HUES6 (cell line): Measurements from ENCODE around the gene E2F1.
"Not testable (repeated sequence)": the region's sequence is repeated elsewhere in the genome, so short reads cannot be mapped to it uniquely, and the experiment has no call there.

Source experiments
- H3K27ac ChIP-seq: 2 replicates; pipeline ENCODE4 v1.7.0; 2013; ENCODE audit warnings: low read depth, mild to moderate bottlenecking, low read length, inconsistent platforms
- H3K27me3 ChIP-seq: 2 replicates; pipeline ENCODE4 v1.6.1; 2013; ENCODE audit warnings: low read length; ENCODE audit not compliant: control insufficient read depth, insufficient read depth
- H3K36me3 ChIP-seq: 2 replicates; pipeline ENCODE4 v1.6.1; 2013; ENCODE audit warnings: low read length; ENCODE audit not compliant: control insufficient read depth, insufficient read depth
- H3K4me1 ChIP-seq: 2 replicates; pipeline ENCODE4 v1.6.1; 2013; ENCODE audit warnings: low read length; ENCODE audit not compliant: control insufficient read depth, insufficient read depth
- H3K4me3 ChIP-seq: 2 replicates; pipeline ENCODE4 v1.5.1; 2013; ENCODE audit warnings: low read depth, low read length
- H3K9ac ChIP-seq: one replicate; pipeline ENCODE4 v1.6.1; 2013; ENCODE audit warnings: mild to moderate bottlenecking, low read length
- H3K9me3 ChIP-seq: 2 replicates; pipeline ENCODE4 v1.6.1; 2013; ENCODE audit warnings: low read depth, low read length; ENCODE audit not compliant: control insufficient read depth, insufficient read depth

E2F1 gene

DNA sequence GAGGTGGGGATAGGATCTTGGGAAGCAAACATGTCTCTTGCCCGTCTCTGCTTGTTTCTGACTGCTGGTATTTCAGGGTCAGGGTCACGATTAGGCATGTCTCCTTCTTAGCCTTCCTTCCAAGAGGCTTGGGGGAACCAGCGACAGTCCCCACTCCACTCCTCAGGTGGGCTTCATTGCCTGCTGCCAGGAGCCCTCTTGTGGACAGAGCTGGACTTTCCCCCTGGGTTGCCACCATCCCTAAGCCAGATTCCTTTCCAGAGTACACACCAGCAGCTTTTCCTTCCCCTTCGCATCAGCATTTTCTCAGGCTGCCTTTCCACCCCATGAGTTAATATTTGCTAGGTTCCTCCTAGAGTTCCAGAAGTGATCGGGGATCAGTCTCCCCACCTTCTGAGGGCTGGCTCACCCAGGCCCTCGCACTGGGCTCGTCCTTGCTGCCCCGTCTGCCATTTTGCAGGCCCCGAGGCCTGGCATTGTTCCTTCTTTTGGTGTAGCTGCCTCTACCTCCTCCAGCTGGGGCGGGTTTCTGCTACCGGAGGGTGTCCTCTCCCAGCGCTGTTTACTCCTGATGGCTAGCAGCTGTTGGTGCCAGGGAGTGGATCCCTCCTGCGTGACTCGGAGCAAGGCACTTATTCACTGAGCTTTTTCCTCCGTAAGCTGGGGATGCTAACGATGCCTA is 32.8 kb downstream of the E2F1 start:
- Histone ChIP-seq H3K9ac (no peak overlapping the region), H3K27ac (no peak overlapping the region), H3K4me3 (no peak overlapping the region), H3K36me3 (peaks cover 15% of the 10 kb centered on the region), H3K9me3 (no peaks in the 10 kb centered on the region), H3K4me1 (peaks cover 11% of the 10 kb centered on the region), H3K27me3 (no peaks in the 10 kb centered on the region)

DNA sequence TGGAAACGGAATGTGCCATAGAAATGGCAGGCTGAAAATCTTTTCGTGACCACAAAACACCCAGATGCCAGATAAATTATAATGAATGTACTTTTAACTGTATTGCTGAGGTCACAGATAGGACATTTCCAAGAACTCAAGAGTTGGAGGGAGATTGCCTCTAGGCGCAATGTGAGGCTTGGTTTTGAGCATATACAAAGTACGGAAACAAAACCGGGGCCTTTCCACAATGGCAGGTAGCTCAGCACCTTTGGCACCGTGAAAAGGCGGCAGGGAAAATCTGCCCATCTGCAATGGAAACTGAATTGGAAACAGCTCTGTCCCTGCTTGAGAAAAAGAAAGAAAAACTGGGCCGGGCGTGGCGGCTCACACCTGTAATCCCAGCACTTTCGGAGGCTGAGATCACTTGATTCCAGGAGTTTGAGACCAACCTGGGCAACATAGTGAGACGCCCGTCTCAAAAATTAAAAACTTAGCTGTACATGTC is 34.6 kb downstream of the E2F1 start:
- Histone ChIP-seq H3K27me3 (no peaks in the 10 kb centered on the region), H3K9ac (no peak overlapping the region), H3K9me3 (no peaks in the 10 kb centered on the region), H3K4me3 (no peak overlapping the region), H3K4me1 (peaks cover 11% of the 10 kb centered on the region), H3K27ac (no peak overlapping the region), H3K36me3 (0 out of 2 replicates have a peak, but pooled peaks cover 2% of the 10 kb centered on the region)

DNA sequence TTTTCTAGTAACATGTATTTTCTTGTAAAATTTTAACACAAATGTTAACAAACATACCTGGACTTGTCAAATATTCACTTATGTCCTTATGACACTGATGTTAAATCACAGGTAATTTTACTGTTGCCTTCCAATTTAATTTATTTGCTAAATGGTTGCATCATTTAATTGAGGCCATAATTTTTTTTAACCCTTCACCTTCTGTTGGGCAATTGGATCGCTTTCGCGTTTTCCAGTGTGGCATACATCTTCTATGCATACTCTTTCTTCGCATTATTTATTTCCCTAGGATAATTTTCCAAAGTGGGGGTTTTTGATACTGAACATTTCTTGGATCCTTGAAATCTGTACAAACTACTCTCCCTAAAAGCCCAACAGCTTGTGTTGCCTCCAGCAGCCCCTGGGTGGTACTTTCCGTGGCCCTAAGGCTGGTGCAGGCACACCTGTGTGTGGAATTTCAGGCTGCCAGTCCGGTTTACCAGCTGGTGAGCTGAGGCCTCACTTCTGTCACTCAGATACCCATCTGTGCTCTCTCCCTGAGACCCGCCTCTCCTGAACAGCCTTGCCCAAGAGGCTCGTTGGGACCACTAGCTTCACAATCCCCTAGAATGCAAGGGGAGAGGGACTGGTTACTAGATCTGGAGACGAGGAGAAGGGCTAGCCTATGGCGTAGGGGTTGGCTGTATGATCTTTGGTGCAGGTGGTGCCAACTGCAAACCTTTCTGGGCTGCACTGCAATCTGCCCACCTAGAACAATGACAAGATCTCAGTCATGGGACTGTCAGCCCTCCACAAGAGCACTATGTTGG is 35.2 kb downstream of the E2F1 start:
- Histone ChIP-seq H3K27me3 (no peaks in the 10 kb centered on the region), H3K4me3 (no peak overlapping the region), H3K9me3 (no peaks in the 10 kb centered on the region), H3K4me1 (peaks cover 11% of the 10 kb centered on the region), H3K9ac (no peak overlapping the region), H3K36me3 (peaks cover 4% of the 10 kb centered on the region; the same call in 1 of the 2 replicates), H3K27ac (no peak overlapping the region)

- peaks cover 11% of the 10 kb centered on the region for H3K4me1 ChIP-seq
- H3K27ac ChIP-seq = no peak overlapping the region
- H3K4me3 ChIP-seq = no peak overlapping the region
- H3K36me3 ChIP-seq = peaks cover 10% of the 10 kb centered on the region
- H3K27me3 ChIP-seq = no peaks in the 10 kb centered on the region
- no peaks in the 10 kb centered on the region for H3K9me3 ChIP-seq
- H3K9ac ChIP-seq = no peak overlapping the region
Observed at GRCh38 chr20:33650111-33650752, 36.0 kb downstream of the E2F1 start.

GRCh38 chr20:33649201-33649681 is 36.9 kb downstream of the E2F1 start:
- H3K4me1 ChIP-seq = peaks cover 11% of the 10 kb centered on the region
- H3K9ac ChIP-seq = no peak overlapping the region
- H3K27me3 ChIP-seq = no peaks in the 10 kb centered on the region
- H3K4me3 ChIP-seq = no peak overlapping the region
- no peaks in the 10 kb centered on the region for H3K9me3 ChIP-seq
- peaks cover 20% of the 10 kb centered on the region for H3K36me3 ChIP-seq
- H3K27ac ChIP-seq = no peak overlapping the region

GRCh38 chr20:33648396-33649004 is 37.7 kb downstream of the E2F1 start:
- Histone ChIP-seq H3K9me3 (no peaks in the 10 kb centered on the region), H3K36me3 (peaks cover 25% of the 10 kb centered on the region), H3K27ac (no peak overlapping the region), H3K27me3 (no peaks in the 10 kb centered on the region), H3K4me1 (peaks cover 5% of the 10 kb centered on the region), H3K9ac (no peak overlapping the region), H3K4me3 (no peak overlapping the region)

GRCh38 chr20:33647603-33648395 is 38.4 kb downstream of the E2F1 start:
- H3K27ac ChIP-seq = no peak overlapping the region
- peaks cover 29% of the 10 kb centered on the region for H3K36me3 ChIP-seq
- H3K4me3 ChIP-seq = no peak overlapping the region
- H3K27me3 ChIP-seq = no peaks in the 10 kb centered on the region
- no peaks in the 10 kb centered on the region for H3K9me3 ChIP-seq
- H3K4me1 ChIP-seq = no peaks in the 10 kb centered on the region
- no peak overlapping the region for H3K9ac ChIP-seq

GRCh38 chr20:33646959-33647602 is 39.1 kb downstream of the E2F1 start:
- not testable (repeated sequence) for H3K9me3 ChIP-seq, H3K9ac ChIP-seq, H3K4me1 ChIP-seq, H3K4me3 ChIP-seq, H3K27me3 ChIP-seq, H3K27ac ChIP-seq
- H3K36me3 ChIP-seq = peaks cover 30% of the 10 kb centered on the region

GRCh38 chr20:33646191-33646590 is 40.0 kb downstream of the E2F1 start:
- peaks cover 35% of the 10 kb centered on the region for H3K36me3 ChIP-seq
- no peaks in the 10 kb centered on the region for H3K9me3 ChIP-seq
- no peaks in the 10 kb centered on the region for H3K4me1 ChIP-seq
- H3K27me3 ChIP-seq = no peaks in the 10 kb centered on the region
- H3K27ac ChIP-seq = no peak overlapping the region
- no peak overlapping the region for H3K9ac ChIP-seq
- no peak overlapping the region for H3K4me3 ChIP-seq

DNA sequence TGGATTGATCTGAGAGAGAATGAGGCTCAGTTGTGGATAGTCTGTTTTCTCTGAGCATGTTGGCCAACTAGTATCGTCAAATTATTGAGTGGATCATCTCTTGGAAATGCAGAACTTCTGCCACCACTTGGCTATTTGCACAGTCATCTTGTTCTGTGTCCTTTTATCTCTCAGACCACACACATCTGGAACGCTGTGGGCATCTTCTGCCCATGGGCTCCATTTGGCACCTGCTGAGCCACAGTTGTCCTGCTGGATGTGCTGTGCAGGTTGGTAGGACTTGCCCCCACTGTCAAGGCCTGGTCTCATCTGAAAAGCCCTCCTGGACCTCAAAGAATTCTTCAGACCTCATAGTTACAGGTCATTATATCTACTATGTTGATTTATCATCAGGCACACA is 40.8 kb downstream of the E2F1 start:
- H3K9me3 ChIP-seq = no peaks in the 10 kb centered on the region
- no peak overlapping the region for H3K4me3 ChIP-seq
- no peak overlapping the region for H3K27ac ChIP-seq
- no peaks in the 10 kb centered on the region for H3K27me3 ChIP-seq
- H3K4me1 ChIP-seq = no peaks in the 10 kb centered on the region
- H3K9ac ChIP-seq = no peak overlapping the region
- H3K36me3 ChIP-seq = peaks cover 40% of the 10 kb centered on the region
